OCI-LY7 (cell line): ENCODE measurements around the gene CHST3.

ENCODE experiments used
- CTCF ChIP-seq: fragments of 200-600 bp; sonication (generic); conservative IDR thresholded peaks from 2 replicates; pipeline ENCODE4 v1.5.1; 2014; ENCODE audit warnings: mild to moderate bottlenecking, antibody characterized with exemption, low read length, moderate library complexity, mixed read lengths
- EZH2phosphoT487 ChIP-seq: fragments of 200-600 bp; sonication (generic); IDR thresholded peaks from 2 replicates; pipeline ENCODE4 v1.6.1; 2018; ENCODE audit warnings: low read depth, borderline replicate concordance, mild to moderate bottlenecking, mixed run types, antibody characterized with exemption, low read length, moderate library complexity, mixed read lengths

DNA sequence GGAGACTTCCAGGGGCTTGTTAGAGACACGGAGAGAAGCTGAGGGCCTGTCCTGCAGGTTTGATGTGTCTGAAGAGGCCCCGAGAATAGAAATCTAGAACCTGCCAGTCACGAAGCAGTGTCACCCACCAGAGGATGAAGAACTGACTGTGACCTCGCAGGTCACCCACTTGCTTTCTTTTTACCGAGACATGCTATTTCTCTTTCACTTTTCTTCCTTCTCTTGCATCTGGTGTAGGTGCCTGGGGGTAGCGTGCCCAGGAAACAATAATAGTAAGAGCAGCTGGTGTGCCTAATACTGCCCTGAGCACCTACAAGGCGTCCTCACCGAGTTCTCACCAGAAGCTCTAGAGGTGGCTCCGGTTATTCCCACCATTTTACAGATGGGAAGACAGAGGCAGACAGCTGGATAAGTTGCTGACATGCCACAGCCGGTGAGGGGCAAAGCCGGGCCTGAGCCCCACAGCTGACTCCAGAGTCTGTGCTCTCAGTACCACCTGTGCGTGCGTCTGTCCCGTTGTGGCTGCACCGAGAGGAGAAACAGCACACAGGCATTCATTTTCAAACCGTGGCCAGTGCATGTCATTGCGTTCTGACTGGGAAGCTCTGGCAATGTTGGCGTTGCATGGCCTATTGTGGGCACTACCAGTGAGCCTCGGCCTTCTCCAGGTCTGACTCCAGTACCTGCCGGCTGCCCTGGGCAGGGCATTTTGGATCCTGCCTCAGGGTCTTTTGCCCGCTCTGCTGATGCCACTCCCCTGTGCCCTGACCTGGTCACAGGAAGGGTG is 7.8 kb downstream of the CHST3 start:
- no peak for TF ChIP-seq CTCF
- no peak for TF ChIP-seq EZH2phosphoT487
